ENCODE results near the gene GLRA2.
"Not testable (repeated sequence)": the region's sequence is repeated elsewhere in the genome, so short reads cannot be mapped to it uniquely, and the experiment has no call there.

GLRA2 gene

GRCh38 chrX:14591976-14592375 is 62.6 kb downstream of the GLRA2 start:
- no peak for DNase-seq (ENCODE audit: low read depth)

GRCh38 chrX:14594521-14594920 is 65.2 kb downstream of the GLRA2 start:
- DNase-seq (ENCODE audit: low read depth): no peak

GRCh38 chrX:14598330-14598729 is 69.0 kb downstream of the GLRA2 start:
- no peak for DNase-seq (ENCODE audit: low read depth)

- DNase-seq (ENCODE audit: low read depth): no peak
Measured at GRCh38 chrX:14607446-14607985, 78.2 kb downstream of the GLRA2 start.

- DNase-seq (ENCODE audit: low read depth): not testable (repeated sequence)
Measured at GRCh38 chrX:14612450-14612849, 83.1 kb downstream of the GLRA2 start.

GRCh38 chrX:14616301-14616700 is 87.0 kb downstream of the GLRA2 start:
- DNase-seq (ENCODE audit: low read depth): no peak

GRCh38 chrX:14616836-14617235 is 87.5 kb downstream of the GLRA2 start:
- DNase-seq (ENCODE audit: low read depth): no peak

- DNase-seq (ENCODE audit: low read depth): no peak
Measured at GRCh38 chrX:14618177-14618965, 89.0 kb downstream of the GLRA2 start.

GRCh38 chrX:14630733-14631132 is 101.4 kb downstream of the GLRA2 start:
- no peak for DNase-seq (ENCODE audit: low read depth)

GRCh38 chrX:14641681-14642655 is 112.6 kb downstream of the GLRA2 start:
- DNase-seq (ENCODE audit: low read depth): no peak

- DNase-seq (ENCODE audit: low read depth): no peak
Measured at GRCh38 chrX:14660970-14661369, 131.6 kb downstream of the GLRA2 start.

GRCh38 chrX:14670819-14671218 is 141.5 kb downstream of the GLRA2 start:
- no peak for DNase-seq (ENCODE audit: low read depth)

GRCh38 chrX:14672611-14673172 is 143.4 kb downstream of the GLRA2 start:
- DNase-seq (ENCODE audit: low read depth): no peak

- no peak for DNase-seq (ENCODE audit: low read depth)
Measured at GRCh38 chrX:14673236-14673635, 143.9 kb downstream of the GLRA2 start.

GRCh38 chrX:14673764-14674163 is 144.4 kb downstream of the GLRA2 start:
- DNase-seq (ENCODE audit: low read depth): no peak

- DNase-seq (ENCODE audit: low read depth): no peak
Measured at GRCh38 chrX:14675500-14675899, 146.2 kb downstream of the GLRA2 start.

GRCh38 chrX:14676431-14676830 is 147.1 kb downstream of the GLRA2 start:
- no peak for DNase-seq (ENCODE audit: low read depth)

GRCh38 chrX:14688331-14688730 is 159.0 kb downstream of the GLRA2 start:
- DNase-seq (ENCODE audit: low read depth): not testable (repeated sequence)

- DNase-seq (ENCODE audit: low read depth): no peak
Measured at GRCh38 chrX:14690553-14690952, 161.2 kb downstream of the GLRA2 start.

- DNase-seq (ENCODE audit: low read depth): no peak
Measured at GRCh38 chrX:14694611-14695010, 165.3 kb downstream of the GLRA2 start.

GRCh38 chrX:14697451-14697850 is 168.1 kb downstream of the GLRA2 start:
- DNase-seq (ENCODE audit: low read depth): no peak

GRCh38 chrX:14698790-14699189 is 169.5 kb downstream of the GLRA2 start:
- no peak for DNase-seq (ENCODE audit: low read depth)
